Bladder microvascular endothelial cell (primary cell): ENCODE measurements around the gene TBX21. TPM values are rescaled to one million over a fixed set of nuclear protein-coding genes. Genes with fewer than 3 reads are reported as not detected.

Source experiments
- total RNA-seq: library from RNA; depleted of rRNA; stranded (reverse); fragments of >200 nt; gene quantifications from 2 replicates; pipeline ENCODE4 v1.2.3, GENCODE V29; 2014

TBX21 gene
- under 0.01 TPM in 1 of 2 replicates, not detected in the other for total RNA-seq

GRCh38 chr17:47733047-47733673, at the start of gene TBX21:
TSS of gene TBX21 (plus strand) at chr17:47733236. CDS start at chr17:47733455, 219 bp downstream.

GRCh38 chr17:47693731-47694580, 39.1 kb upstream of the TBX21 start, which contains the start of gene TBKBP1:
TSS of gene TBKBP1 (plus strand) at chr17:47694161. CDS start at chr17:47696113, 1,952 bp downstream.

Other genes with a start within 250 kb of the TBX21 start
- gene NPEPPS, start 202.1 kb upstream of the TBX21 start, total RNA-seq = 60.5 and 204 TPM in 2 replicates
- 183 and 321 TPM in 2 replicates for gene KPNB1, start 83.3 kb upstream of the TBX21 start, total RNA-seq
- gene TBKBP1, start 39.1 kb upstream of the TBX21 start, total RNA-seq = 12.8 and 15.0 TPM in 2 replicates
- gene OSBPL7, start 88.6 kb downstream of the TBX21 start, total RNA-seq = 5.7 and 11.5 TPM in 2 replicates
- 12.5 and 12.8 TPM in 2 replicates for gene MRPL10, start 98.3 kb downstream of the TBX21 start, total RNA-seq
- gene LRRC46, start 98.4 kb downstream of the TBX21 start, total RNA-seq = 0.16 TPM in 1 of 2 replicates, not detected in the other
- 33.5 and 44.7 TPM in 2 replicates for gene SCRN2, start 108.0 kb downstream of the TBX21 start, total RNA-seq
- 0.49 and 5.1 TPM in 2 replicates for gene SP6, start 117.9 kb downstream of the TBX21 start, total RNA-seq
- 0.65 and 2.3 TPM in 2 replicates for gene SP2, start 163.0 kb downstream of the TBX21 start, total RNA-seq
- 14.4 and 19.7 TPM in 2 replicates for gene PNPO, start 208.3 kb downstream of the TBX21 start, total RNA-seq
- gene PRR15L, start 224.6 kb downstream of the TBX21 start, total RNA-seq = not detected in 2 replicates
- gene CDK5RAP3, start 237.9 kb downstream of the TBX21 start, total RNA-seq = 54.6 and 76.5 TPM in 2 replicates